K562 (cell line): ENCODE data around the gene PCNX2. TPM values are rescaled to one million over a fixed set of nuclear protein-coding genes. Genes with fewer than 3 reads are reported as not detected.

Experiments
- ATAC-seq: fragments of 200-7000 bp; cut with Tn5 transposase; 3 replicates; pipeline ENCODE4 v1.9.1; 2020; ENCODE audit warnings: moderate library complexity
- BruUV-seq: library from RNA; stranded (reverse); fragments of 400-500 nt; replicated peaks from 2 replicates; lab custom pipeline; 2021; lab: Mats Ljungman, UMichigan
- CTCF ChIA-PET: fragments of 300-600 bp; formaldehyde crosslinking; extraction: SDS; loops from one replicate; lab custom pipeline; 2021; ENCODE audit warnings: low intra/inter-chr PET ratio; lab: Yijun Ruan, JAX
- POLR2A ChIA-PET: fragments of 300-600, 350-650 bp; sonication (Branson Sonifier 250); formaldehyde crosslinking; extraction: SDS; loops from one replicate; lab custom pipeline; 2021; ENCODE audit warnings: antibody characterized with exemption, inconsistent platforms; lab: Yijun Ruan, JAX
- DNase-seq, 4 experiments: peaks; one replicate each; pipeline versions ENCODE4 v3.0.0 to v3.0.0-alpha.2; 2011 to 2018; ENCODE audit warnings: low spot score in 3 of 4, mixed read lengths in 3 of 4; ENCODE audit errors: extremely low read depth in 1 of 4
- FAIRE-seq: peaks from 2 replicates; lab custom pipeline; 2011; peaks lifted over from hg19 to GRCh38; lab: Jason Lieb, UNC
- H2AFZ ChIP-seq: 2 replicates; pipeline ENCODE4 v1.6.0; 2011; ENCODE audit warnings: low read depth, low read length, control low read depth, inconsistent platforms
- H3K27ac ChIP-seq: fragments of 200-600 bp; 3 replicates; pipeline ENCODE4 v1.8.0; 2011; ENCODE audit warnings: low read depth, mild to moderate bottlenecking, control low read depth, inconsistent platforms, low read length, moderate library complexity, mixed read lengths; ENCODE audit errors: extremely low read depth
- H3K27me3 ChIP-seq, 2 experiments: fragments of 300-600 bp in 1 of 2; 2 replicates in 1 of 2; 3 replicates in 1 of 2; pipeline versions ENCODE4 v1.6.0 to v1.8.0; 2011; ENCODE audit warnings: inconsistent platforms in 2 of 2, low read length in 2 of 2, mild to moderate bottlenecking in 1 of 2, mixed read lengths in 1 of 2, moderate library complexity in 1 of 2; ENCODE audit not compliant: control insufficient read depth in 2 of 2, insufficient read depth in 2 of 2
- H3K36me3 ChIP-seq: fragments of 300-600 bp; 3 replicates; pipeline ENCODE4 v1.8.0; 2011; ENCODE audit warnings: mild to moderate bottlenecking, low read length, inconsistent platforms; ENCODE audit not compliant: control insufficient read depth, insufficient read depth
- H3K4me1 ChIP-seq, 2 experiments: fragments of 200-600 bp in 1 of 2; replicated peaks in 1 of 2; 2 replicates in 1 of 2; 3 replicates in 1 of 2; pipeline versions ENCODE4 v1.5.1 to v1.8.0; 2011; ENCODE audit warnings: inconsistent platforms in 2 of 2, low read length in 2 of 2, mild to moderate bottlenecking in 1 of 2, mixed read lengths in 1 of 2, moderate library complexity in 1 of 2; ENCODE audit not compliant: control insufficient read depth in 2 of 2, insufficient read depth in 2 of 2
- H3K4me2 ChIP-seq: 2 replicates; pipeline ENCODE4 v1.6.1; 2011; ENCODE audit warnings: low read length, control low read depth, inconsistent platforms, mixed read lengths; ENCODE audit not compliant: insufficient read depth
- H3K4me3 ChIP-seq: fragments of 200-600 bp; sonication (generic), shearing (Covaris generic); 2 replicates; pipeline ENCODE4 v1.5.1; 2016; ENCODE audit warnings: control low read depth, inconsistent platforms
- H3K79me2 ChIP-seq: fragments of 200-600 bp; 3 replicates; pipeline ENCODE4 v1.8.0; 2011; ENCODE audit warnings: low read length, inconsistent platforms; ENCODE audit not compliant: control insufficient read depth, insufficient read depth
- H3K9ac ChIP-seq, 2 experiments: 2 replicates each; pipeline versions ENCODE4 v1.6.0 to v1.6.1; 2011; ENCODE audit warnings: low read depth in 2 of 2, low read length in 2 of 2, control low read depth in 1 of 2, inconsistent platforms in 1 of 2, mild to moderate bottlenecking in 1 of 2, mixed read lengths in 1 of 2; ENCODE audit not compliant: insufficient read depth in 1 of 2
- H3K9me1 ChIP-seq: one replicate; pipeline ENCODE4 v1.6.0; 2011; ENCODE audit warnings: inconsistent platforms, mild to moderate bottlenecking, low read length, moderate library complexity; ENCODE audit not compliant: control insufficient read depth, insufficient read depth
- H3K9me3 ChIP-seq: replicated peaks from 2 replicates; pipeline ENCODE4 v1.5.1; 2011; ENCODE audit warnings: low read depth, low read length, inconsistent platforms; ENCODE audit not compliant: control insufficient read depth, insufficient read depth
- H4K20me1 ChIP-seq: replicated peaks from 2 replicates; pipeline ENCODE4 v1.6.1; 2011; ENCODE audit warnings: low read length, inconsistent platforms, mixed read lengths; ENCODE audit not compliant: control insufficient read depth, insufficient read depth
- TBL1XR1 ChIP-seq, 2 experiments: IDR thresholded peaks; 2 replicates each; pipeline ENCODE4 v1.6.1; 2012; ENCODE audit warnings: improper control_type of control experiment in 2 of 2, low read length in 2 of 2, mild to moderate bottlenecking in 1 of 2
- THAP12 ChIP-seq: fragments of 250-450 bp; sonication (Bioruptor Pico); IDR thresholded peaks from 2 replicates; pipeline ENCODE4 v1.9.0; 2021; ENCODE audit warnings: mild to moderate bottlenecking, inconsistent platforms
- WGBS: fragments of 100-300 bp; shearing (Covaris generic); methylation state at CpG from one replicate; pipeline ENCODE4 v1.1.6; 2016; ENCODE audit warnings: low coverage, mixed read lengths; ENCODE audit not compliant: insufficient coverage; ENCODE audit errors: missing lambda C conversion rate; 5-methylcytosine and 5-hydroxymethylcytosine counted together
- in situ Hi-C: fragments of 300-500 bp; cut with MboI; formaldehyde crosslinking; loops from 4 replicates; pipeline ENCODE4 v1.15.0; 2018; ENCODE audit warnings: inconsistent platforms, mixed read lengths
- intact Hi-C: fragments of 100-400 bp; cut with micrococcal nuclease; formaldehyde crosslinking; loops from 2 replicates; pipeline ENCODE4 v1.14.2; 2022
- polyA plus RNA-seq, 8 experiments: library from polyadenylated mRNA; depleted of rRNA in 4 of 8; stranded (reverse) in 5 of 8; unstranded in 3 of 8; fragments of >200 nt; fragmentation: Nextera tagmentation in 2 of 8; fragmentation: Illumina TruSeq in 1 of 8; extraction: Ambion mirVana in 2 of 8; extraction: Trizol in 1 of 8; gene quantifications; 2 replicates each; pipeline versions ENCODE4 v1.2.1 to v1.2.3, GENCODE V29; 2011 to 2014; ENCODE audit warnings: inconsistent platforms in 1 of 8, missing spikeins in 1 of 8
- total RNA-seq, 7 experiments: library from RNA; depleted of rRNA in 6 of 7; stranded (reverse); fragments of >200 nt in 6 of 7; fragmentation: Illumina TruSeq in 2 of 7; extraction: Trizol in 2 of 7; gene quantifications; 2 replicates each; pipeline versions ENCODE4 v1.2.1 to v1.2.3, GENCODE V29; 2011 to 2021; ENCODE audit warnings: low replicate concordance in 1 of 7

Gene PCNX2
- total and polyA plus RNA-seq, 9 of the 15 experiments (the other 6 are each of a cell fraction or from before 2014, with no cell fraction given): 0.07 to 0.33 TPM; not detected in 7

GRCh38 chr1:232986527-232986922 lies 309.0 kb downstream of the PCNX2 start:
- H3K4me1 ChIP-seq: peaks cover 0 to 13% of the 10 kb centered on the region in 2 experiments; a peak in 3 of 5 replicates
- H3K27me3 ChIP-seq: peaks cover 31 to 80% of the 10 kb centered on the region in 2 experiments; a peak in 4 of 5 replicates
- no peak overlapping the region for H3K4me3 ChIP-seq
- no peaks in the 10 kb centered on the region for H4K20me1 ChIP-seq
- no peak overlapping the region for H2AFZ ChIP-seq
- no TSS peak for BruUV-seq
- H3K9me3 ChIP-seq: no peaks in the 10 kb centered on the region
- WGBS: 7% methylated on average over 5 of the region's 5 CpGs
- intact Hi-C loops: no loop called here
- no peaks in the 10 kb centered on the region for H3K79me2 ChIP-seq
- no peak overlapping the region for H3K4me2 ChIP-seq
- ChIA-PET CTCF (no interaction called here), POLR2A (interaction anchor here (1.2 to 1.4 kb wide), 3 partner anchors 24 to 126 kb away, joined by 3 to 4 read pairs (median 4); no protein-coding TSS in a partner anchor)
- DNase-seq (no peak), FAIRE-seq (no peak), ATAC-seq (no peak)
- H3K36me3 ChIP-seq: no peaks in the 10 kb centered on the region
- H3K9ac ChIP-seq: 0 out of 4 replicates have a peak overlapping the region, but pooled peaks of 1 of the 2 experiments have one; percentile 54
- H3K9me1 ChIP-seq: no peaks in the 10 kb centered on the region
- TF ChIP-seq TBL1XR1 (IDR thresholded peaks at IDR 0.05; ENCODE audit: low read length in 2 of 2) (no peak), THAP12 (0 out of 2 replicates have a peak, but pooled peaks have one; percentile 22)
- no peak overlapping the region for H3K27ac ChIP-seq
- in situ Hi-C loops: no loop called here
